Measurements from ENCODE around the gene ABI1.
A peak's percentile ranks its signal among the peaks of the same experiment; 100 is the strongest.

The ABI1 gene

DNA sequence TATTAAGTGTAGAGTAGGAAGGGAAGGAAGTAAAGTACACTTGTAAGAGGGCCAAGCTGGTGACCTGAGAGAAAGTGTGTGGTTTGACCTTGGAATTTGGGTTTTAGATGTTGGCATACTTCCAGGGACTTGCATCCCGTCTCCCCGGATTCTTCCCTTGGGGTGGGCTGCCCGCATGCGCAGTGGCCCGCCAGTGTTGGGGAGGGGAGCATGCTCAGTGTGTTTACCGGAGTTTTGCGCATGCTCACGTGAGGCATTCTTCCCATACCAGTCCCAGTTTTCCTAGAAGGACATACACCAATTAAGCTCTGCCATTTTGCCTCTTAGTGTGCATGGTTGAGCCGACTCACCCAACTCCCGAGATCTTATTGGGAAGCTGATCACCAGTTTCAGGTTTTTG is 153.8 kb downstream of the ABI1 start:
- DNase-seq = no peak

DNA sequence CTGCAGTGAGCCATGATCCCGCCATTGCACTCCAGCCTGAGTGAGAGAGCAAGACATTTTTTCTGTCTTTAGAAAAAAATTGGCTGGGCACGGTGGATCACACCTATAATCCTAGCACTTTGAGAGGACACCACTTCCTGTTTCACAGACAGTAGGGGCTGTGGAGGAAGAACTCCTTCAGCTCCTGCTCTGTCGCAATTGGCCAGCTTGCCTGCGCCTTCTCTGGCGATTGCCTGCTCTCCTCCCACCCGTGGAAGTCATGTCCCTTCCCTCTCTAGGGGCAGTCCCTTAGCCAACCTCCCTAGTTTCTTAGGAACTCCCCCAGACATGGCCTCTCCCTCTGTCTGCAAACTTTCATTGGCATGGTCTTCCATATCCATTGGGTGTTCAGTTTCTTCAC is 154.6 kb downstream of the ABI1 start:
- DNase-seq = no peak

DNA sequence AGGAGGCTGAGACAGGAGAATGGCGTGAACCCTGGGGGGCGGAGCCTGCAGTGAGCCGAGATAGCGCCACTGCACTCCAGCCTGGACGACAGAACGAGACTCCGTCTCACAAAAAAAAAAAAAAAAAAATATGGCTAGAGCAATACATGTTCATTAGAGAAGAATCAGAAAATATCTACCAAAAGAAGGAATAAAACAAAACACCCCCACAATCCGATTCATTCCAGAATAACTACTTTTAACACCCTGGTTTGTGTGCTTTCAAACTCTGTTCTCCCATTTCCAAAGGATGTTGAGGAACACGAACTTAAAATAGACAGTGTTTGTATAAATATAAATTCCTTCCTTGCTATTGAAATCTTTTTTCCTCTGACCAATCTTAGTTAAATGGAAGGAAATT is 156.8 kb downstream of the ABI1 start:
- no peak for DNase-seq

DNA sequence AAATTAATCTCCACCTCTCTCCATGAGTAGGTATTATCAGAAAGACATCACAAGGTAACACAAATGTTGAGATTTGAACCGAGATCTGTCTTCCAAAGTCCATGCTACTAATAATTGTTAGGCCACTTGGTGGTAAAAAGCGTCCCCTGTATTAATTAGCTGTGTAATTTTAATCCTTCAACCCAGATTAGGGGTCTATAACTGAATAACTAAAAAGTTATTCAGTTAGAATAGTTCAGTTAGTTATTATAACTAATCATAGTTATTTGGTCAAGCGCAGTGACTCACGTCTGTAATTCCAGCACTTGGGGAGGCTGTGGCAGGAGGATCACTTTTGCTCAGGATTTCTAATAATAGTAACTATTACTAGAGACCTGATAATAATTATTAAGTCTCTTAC is 157.7 kb downstream of the ABI1 start:
- DNase-seq = no peak

DNA sequence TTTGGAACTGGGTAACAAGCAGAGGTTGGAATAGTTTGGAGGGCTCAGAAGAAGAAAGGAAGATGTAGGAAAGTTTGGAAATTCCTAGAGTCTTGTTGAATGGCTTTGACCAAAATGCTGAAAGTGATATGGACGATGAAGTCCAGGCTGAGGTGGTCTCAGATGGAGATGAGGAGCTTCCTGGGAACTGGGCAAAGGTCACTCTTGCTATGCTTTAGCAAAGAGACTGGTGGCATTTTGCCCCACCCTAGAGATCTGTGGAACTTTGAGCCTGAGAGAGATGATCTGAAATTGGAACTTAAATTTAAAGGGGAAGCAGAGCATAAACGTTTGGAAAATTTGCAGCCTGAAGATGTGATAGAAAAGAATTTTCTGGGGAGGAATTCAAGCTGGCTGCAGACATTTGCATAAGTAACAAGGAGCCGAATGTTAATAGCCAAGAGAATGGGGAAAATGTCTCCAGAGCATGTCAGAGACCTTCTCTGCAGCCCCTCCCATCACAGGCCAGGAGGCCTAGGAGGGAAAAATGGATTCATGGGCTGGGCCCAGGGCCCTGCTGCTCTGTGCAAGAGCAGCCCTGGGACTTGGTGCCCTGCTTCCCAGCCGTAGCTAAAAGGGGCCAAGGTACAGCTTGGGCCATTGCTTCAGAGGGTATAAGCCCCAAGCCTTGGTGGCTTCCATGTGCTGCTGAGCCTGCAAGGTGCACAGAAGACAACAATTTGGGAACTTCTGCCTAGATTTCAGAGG is 159.7 kb downstream of the ABI1 start:
- DNase-seq = no peak

DNA sequence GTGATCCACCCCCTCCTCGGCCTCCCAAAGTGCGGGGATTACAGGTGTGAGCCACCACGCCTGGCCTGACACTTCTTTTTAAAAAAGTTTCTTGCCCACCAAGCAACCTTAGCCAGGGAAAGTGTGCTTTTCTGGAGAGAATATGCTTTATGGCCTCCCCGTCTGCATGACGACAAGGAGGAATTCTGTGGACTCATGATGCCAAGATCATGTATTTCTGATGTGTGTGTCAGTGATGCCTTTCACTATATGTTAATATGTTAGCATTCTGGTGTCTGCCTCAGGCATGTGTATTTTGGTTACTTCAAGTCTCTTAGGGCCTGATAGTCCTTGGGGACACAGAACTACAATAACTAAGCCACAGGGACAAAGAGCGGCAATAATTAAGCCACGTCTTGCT is 161.1 kb downstream of the ABI1 start:
- DNase-seq = no peak

DNA sequence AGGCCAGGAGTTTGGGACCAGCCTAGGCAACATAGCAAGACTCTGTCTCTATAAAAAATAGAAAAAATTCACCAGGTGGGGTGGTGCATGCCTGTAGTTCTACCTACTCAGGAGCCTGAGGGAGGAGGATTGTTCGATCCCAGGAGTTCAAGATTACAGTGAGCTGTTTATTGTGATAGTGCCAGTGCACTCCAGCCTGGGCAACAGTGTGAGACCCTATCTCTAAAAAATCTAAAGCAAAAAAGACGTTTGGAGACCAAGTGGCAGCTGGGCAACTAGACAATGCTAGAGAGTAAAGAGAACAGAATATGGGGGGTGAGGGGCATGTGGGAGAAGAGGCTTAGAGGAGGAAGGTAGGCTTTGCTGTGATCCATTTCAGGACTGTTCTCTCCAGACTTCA is 161.8 kb downstream of the ABI1 start:
- no peak for DNase-seq

DNA sequence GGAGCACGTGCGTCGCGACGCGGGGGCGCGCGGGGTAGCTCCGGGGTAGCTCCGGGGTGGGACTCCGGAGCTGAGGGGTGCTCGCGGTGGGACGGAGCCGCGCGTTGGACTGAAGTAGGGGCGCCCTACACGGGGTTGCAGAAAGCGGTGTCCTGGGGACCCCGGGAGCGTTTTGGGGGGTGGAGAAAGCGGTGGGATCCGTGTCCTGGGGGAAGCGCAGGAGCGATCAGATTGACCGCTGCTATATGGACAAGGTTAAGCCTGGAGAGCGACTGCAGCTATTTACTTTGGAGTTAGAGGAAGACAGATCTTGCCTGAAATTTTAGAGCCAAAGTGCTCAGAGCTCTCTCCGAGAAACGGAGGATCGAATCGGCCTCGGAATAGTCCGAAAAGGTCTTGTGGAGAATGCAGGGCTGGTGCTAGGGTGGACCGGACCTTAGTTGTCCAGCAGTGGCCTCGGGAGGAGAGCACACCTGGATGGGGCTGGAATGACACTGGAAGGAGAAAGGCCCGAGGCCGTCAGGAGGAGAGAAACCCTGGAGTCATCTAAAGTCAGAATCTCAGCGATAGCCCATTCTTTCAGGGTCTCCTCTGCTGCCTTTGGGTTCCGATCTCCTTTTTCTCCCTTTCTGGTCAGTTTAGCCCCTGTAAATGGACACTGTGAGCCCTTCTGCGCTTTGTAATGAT is 162.7 kb downstream of the ABI1 start:
- no peak for DNase-seq

DNA sequence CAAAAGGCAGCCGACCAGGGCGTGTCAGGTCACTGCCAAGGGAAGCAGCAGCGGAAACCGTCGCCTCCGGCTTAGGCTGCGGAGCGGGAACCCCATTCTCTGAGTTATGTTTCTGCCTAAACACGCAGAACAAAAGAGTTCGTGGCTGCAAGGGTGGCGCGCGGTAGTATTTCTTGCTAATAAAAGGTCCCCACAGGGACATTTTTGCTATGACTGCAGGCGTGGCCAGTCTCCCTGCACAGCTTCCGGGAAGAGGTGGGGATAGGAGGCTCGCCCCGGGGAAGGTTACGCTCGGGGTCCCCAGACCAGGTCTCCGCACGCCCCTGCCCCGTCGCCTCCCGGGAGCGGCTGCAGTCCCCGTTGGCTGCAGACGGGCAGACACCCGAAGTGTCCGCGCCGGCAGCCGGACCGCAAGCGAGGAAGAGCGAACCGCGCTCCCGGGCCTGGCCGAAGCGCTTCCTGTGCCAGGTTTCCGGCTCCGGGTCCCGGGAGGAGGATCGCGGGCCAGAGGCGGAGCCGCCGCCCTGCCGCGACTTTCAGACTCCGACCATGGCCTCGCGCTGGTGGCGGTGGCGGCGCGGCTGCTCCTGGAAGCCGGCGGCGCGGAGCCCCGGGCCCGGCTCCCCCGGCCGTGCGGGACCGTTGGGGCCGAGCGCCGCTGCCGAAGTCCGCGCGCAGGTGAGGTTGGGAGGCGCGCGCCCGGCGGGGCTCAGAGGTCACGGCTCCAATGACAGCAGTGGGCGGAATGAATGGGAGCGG is 163.4 kb downstream of the ABI1 start, which contains the start of gene PDSS1:
TSS of gene PDSS1 (plus strand) at position 539 of the 759 bp plus-strand sequence. CDS start at position 550, 11 bp downstream.
- peak; percentile 78 for DNase-seq

DNA sequence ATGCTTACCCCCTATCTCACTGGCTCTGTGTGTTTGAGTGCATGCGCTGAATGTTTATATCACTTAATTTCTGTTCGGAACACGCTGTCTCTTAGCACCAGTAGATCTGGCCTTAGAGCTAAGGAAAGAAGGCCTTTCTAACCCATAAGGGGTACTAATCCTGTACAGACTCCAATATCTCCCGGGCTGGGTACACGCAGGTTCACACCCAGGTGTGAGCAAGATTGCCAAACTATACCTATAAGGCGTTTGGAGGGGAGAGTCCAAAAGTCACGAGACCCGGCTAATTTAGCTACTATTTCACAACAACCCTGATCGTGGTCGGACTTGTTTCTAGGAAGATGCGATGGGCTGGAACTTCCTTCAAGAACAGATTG is 164.0 kb downstream of the ABI1 start:
- DNase-seq = no peak

Measured in activated CD4-positive, CD25-positive, alpha-beta regulatory T cell treated with anti-CD3 and anti-CD28 coated beads, Interleukin-2, amount 50 U/mL, for 72 hours (primary cell).